Measurements from ENCODE around the gene HECW1.

DNA sequence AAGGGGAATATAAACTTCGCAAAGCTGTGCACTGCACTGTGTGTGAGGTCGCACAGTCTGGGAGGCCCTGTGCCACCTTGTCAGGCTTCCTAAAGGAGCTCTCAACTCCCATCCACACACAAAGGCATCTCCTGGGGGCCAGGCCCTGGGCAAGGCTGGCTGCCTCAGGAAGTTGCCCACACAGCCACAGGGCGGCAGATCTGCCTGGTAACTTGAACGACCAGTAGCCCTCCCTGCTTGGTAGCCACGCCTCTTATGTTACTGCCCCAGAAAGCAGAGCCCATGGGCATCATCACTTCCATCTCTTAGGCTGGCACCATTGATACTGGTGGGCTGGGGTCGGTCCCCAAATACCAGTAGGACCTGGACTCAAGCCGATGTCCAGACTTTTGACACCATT, 82.8 kb downstream of the HECW1 start:
- TF ChIP-seq, protein P1, sequence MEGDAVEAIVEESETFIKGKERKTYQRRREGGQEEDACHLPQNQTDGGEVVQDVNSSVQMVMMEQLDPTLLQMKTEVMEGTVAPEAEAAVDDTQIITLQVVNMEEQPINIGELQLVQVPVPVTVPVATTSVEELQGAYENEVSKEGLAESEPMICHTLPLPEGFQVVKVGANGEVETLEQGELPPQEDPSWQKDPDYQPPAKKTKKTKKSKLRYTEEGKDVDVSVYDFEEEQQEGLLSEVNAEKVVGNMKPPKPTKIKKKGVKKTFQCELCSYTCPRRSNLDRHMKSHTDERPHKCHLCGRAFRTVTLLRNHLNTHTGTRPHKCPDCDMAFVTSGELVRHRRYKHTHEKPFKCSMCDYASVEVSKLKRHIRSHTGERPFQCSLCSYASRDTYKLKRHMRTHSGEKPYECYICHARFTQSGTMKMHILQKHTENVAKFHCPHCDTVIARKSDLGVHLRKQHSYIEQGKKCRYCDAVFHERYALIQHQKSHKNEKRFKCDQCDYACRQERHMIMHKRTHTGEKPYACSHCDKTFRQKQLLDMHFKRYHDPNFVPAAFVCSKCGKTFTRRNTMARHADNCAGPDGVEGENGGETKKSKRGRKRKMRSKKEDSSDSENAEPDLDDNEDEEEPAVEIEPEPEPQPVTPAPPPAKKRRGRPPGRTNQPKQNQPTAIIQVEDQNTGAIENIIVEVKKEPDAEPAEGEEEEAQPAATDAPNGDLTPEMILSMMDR (IDR thresholded peaks at IDR 0.05): no peak
- TF ChIP-seq SIN3A (IDR thresholded peaks at IDR 0.05; ENCODE audit: borderline replicate concordance, insufficient read depth, low read depth, low read length): no peak
- TF ChIP-seq, protein P2, sequence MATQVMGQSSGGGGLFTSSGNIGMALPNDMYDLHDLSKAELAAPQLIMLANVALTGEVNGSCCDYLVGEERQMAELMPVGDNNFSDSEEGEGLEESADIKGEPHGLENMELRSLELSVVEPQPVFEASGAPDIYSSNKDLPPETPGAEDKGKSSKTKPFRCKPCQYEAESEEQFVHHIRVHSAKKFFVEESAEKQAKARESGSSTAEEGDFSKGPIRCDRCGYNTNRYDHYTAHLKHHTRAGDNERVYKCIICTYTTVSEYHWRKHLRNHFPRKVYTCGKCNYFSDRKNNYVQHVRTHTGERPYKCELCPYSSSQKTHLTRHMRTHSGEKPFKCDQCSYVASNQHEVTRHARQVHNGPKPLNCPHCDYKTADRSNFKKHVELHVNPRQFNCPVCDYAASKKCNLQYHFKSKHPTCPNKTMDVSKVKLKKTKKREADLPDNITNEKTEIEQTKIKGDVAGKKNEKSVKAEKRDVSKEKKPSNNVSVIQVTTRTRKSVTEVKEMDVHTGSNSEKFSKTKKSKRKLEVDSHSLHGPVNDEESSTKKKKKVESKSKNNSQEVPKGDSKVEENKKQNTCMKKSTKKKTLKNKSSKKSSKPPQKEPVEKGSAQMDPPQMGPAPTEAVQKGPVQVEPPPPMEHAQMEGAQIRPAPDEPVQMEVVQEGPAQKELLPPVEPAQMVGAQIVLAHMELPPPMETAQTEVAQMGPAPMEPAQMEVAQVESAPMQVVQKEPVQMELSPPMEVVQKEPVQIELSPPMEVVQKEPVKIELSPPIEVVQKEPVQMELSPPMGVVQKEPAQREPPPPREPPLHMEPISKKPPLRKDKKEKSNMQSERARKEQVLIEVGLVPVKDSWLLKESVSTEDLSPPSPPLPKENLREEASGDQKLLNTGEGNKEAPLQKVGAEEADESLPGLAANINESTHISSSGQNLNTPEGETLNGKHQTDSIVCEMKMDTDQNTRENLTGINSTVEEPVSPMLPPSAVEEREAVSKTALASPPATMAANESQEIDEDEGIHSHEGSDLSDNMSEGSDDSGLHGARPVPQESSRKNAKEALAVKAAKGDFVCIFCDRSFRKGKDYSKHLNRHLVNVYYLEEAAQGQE (IDR thresholded peaks at IDR 0.05; ENCODE audit: insufficient read depth in 1 of 2, low read depth in 2 of 2, low read length in 1 of 2): no peak
- TF ChIP-seq POLR2AphosphoS5 (IDR thresholded peaks at IDR 0.05; ENCODE audit: low read depth, low read length): no peak
